Measurements from ENCODE around the gene GRM1.

GRCh38 chr6:146287691-146288369, 259.0 kb downstream of the GRM1 start:
- TF ChIP-seq CTCF (IDR thresholded peaks at IDR 0.05) = no peak
- TF ChIP-seq POLR2AphosphoS5 (IDR thresholded peaks at IDR 0.05) = no peak
- TF ChIP-seq POLR2A (IDR thresholded peaks at IDR 0.05) = no peak
